LHCN-M2 (cell line): ENCODE results near the gene ZNF286A. TPM values are rescaled to one million over a fixed set of nuclear protein-coding genes. Genes with fewer than 3 reads are reported as not detected.
A peak's percentile ranks its signal among the peaks of the same experiment; 100 is the strongest.
"Not testable (repeated sequence)": the region's sequence is repeated elsewhere in the genome, so short reads cannot be mapped to it uniquely, and the experiment has no call there.

Experiments used
- DNase-seq: peaks from one replicate; pipeline ENCODE4 v3.0.0-alpha.2; 2012; ENCODE audit warnings: low read depth
- polyA plus RNA-seq: library from polyadenylated mRNA; unstranded; fragments of >200 nt; gene quantifications from one replicate; pipeline ENCODE4 v1.2.1, GENCODE V29; 2012; ENCODE audit warnings: missing spikeins
- total RNA-seq: library from RNA; depleted of rRNA; stranded (reverse); fragments of >200 nt; gene quantifications from 2 replicates; pipeline ENCODE4 v1.2.3, GENCODE V29; 2014; rRNA removed

The ZNF286A gene
- 32.4 and 44.3 TPM in 2 replicates for total RNA-seq
- polyA plus RNA-seq: 18.8 TPM

GRCh38 chr17:15699413-15699924 is at the start of gene ZNF286A:
TSS of gene ZNF286A (plus strand) at chr17:15699752. CDS start at chr17:15700330, 578 bp downstream.
- peak; percentile 99 for DNase-seq

- peak; percentile 35 for DNase-seq
These were observed 49.6 kb upstream of the ZNF286A start for GRCh38 chr17:15649861-15650421.

- no peak for DNase-seq
These were observed 48.6 kb upstream of the ZNF286A start for GRCh38 chr17:15650741-15651582.

GRCh38 chr17:15651583-15652110 is 47.9 kb upstream of the ZNF286A start:
- peak; percentile 100 for DNase-seq

GRCh38 chr17:15652960-15653359 is 46.6 kb upstream of the ZNF286A start:
- DNase-seq: no peak

GRCh38 chr17:15654401-15654800 is 45.2 kb upstream of the ZNF286A start:
- not testable (repeated sequence) for DNase-seq

- no peak for DNase-seq
These were observed 44.5 kb upstream of the ZNF286A start for GRCh38 chr17:15654886-15655561.

GRCh38 chr17:15657868-15658267 is 41.7 kb upstream of the ZNF286A start:
- no peak for DNase-seq

- no peak for DNase-seq
These were observed 41.3 kb upstream of the ZNF286A start for GRCh38 chr17:15658296-15658695.

- peak; percentile 33 for DNase-seq
These were observed 40.3 kb upstream of the ZNF286A start for GRCh38 chr17:15659236-15659635.

GRCh38 chr17:15659663-15660062 is 39.9 kb upstream of the ZNF286A start:
- peak; percentile 65 for DNase-seq

- DNase-seq: no peak
These were observed 39.5 kb upstream of the ZNF286A start for GRCh38 chr17:15660077-15660476.

GRCh38 chr17:15662681-15663080 is 36.9 kb upstream of the ZNF286A start:
- no peak for DNase-seq

- DNase-seq: no peak
These were observed 36.4 kb upstream of the ZNF286A start for GRCh38 chr17:15663176-15663575.

GRCh38 chr17:15663691-15664090 is 35.9 kb upstream of the ZNF286A start:
- DNase-seq: no peak

- not testable (repeated sequence) for DNase-seq
These were observed 30.0 kb upstream of the ZNF286A start for GRCh38 chr17:15669526-15669925.

- not testable (repeated sequence) for DNase-seq
These were observed 24.9 kb upstream of the ZNF286A start for GRCh38 chr17:15674640-15675039.

- DNase-seq: not testable (repeated sequence)
These were observed 23.6 kb upstream of the ZNF286A start for GRCh38 chr17:15675991-15676390.

- DNase-seq: not testable (repeated sequence)
These were observed 16.4 kb upstream of the ZNF286A start for GRCh38 chr17:15683135-15683534.

- peak; percentile 59 for DNase-seq
These were observed 15.6 kb upstream of the ZNF286A start, which contains the start of gene TRIM16 for GRCh38 chr17:15683824-15684478. TSS of gene TRIM16 (minus strand) at chr17:15684311. CDS start at chr17:15651609, 32,702 bp downstream.

GRCh38 chr17:15687494-15687893 is 12.1 kb upstream of the ZNF286A start:
- DNase-seq: not testable (repeated sequence)
